Measurements from ENCODE around the gene SH3BP2. TPM values are rescaled to one million over a fixed set of nuclear protein-coding genes. Genes with fewer than 3 reads are reported as not detected.
A peak's percentile ranks its signal among the peaks of the same experiment; 100 is the strongest.

SH3BP2 gene
- total RNA-seq, 5 donors from 2014 or later (not counting 1 experiment from before 2014, with no cell fraction given): 44.0 to 68.2 (median 49.7) TPM

GRCh38 chr4:2755821-2756690, 36.8 kb upstream of the SH3BP2 start, which contains the start of gene TNIP2:
Gene TNIP2, minus strand, starts transcription at chr4:2756336. Its CDS starts 47 bp downstream, at chr4:2756289.
- WGBS (ENCODE audit: insufficient coverage): under 1% methylated on average over 60 of the region's 96 CpGs
- no peaks in the 10 kb centered on the region for H3K9me3 ChIP-seq
- DNase-seq (peak; percentile 44 to 87 (median 68)), ATAC-seq (replicated peaks in 1 of 4) (peak; percentile 81 to 85 (median 83))
- peaks cover 7 to 31% of the 10 kb centered on the region in 2 experiments for H3K4me1 ChIP-seq (ENCODE audit: control insufficient read depth in 1 of 2, extremely low read depth in 1 of 2, insufficient read depth in 2 of 2, low read length in 2 of 2)
- H3K9me3 Mint-ChIP-seq: no peaks in the 10 kb centered on the region
- peak within 1 kb of the TSS; percentile 64 to 65 for H3K4me3 ChIP-seq (ENCODE audit: control insufficient read depth in 1 of 2, extremely low read depth in 1 of 2, low read length in 1 of 2)
- no peaks in the 10 kb centered on the region for H3K27me3 Mint-ChIP-seq
- H3K27ac Mint-ChIP-seq: peak within 1 kb of the TSS; percentile 71 to 82
- H3K36me3 ChIP-seq (ENCODE audit: control insufficient read depth in 2 of 2, extremely low read depth in 1 of 2, insufficient read depth in 1 of 2, low read length in 1 of 2): peaks cover 3 to 14% of the 10 kb centered on the region in 2 donors
- ChIA-PET POLR2A (no interaction called here), CTCF (interaction anchor here (0.6 to 0.9 kb wide), 5 partner anchors 15 to 619 kb away, joined by 3 read pairs; no protein-coding TSS in a partner anchor)
- peak within 1 kb of the TSS; percentile 67 to 86 (median 77) for H3K4me3 Mint-ChIP-seq
- H3K27me3 ChIP-seq (replicated peaks in 1 of 2; ENCODE audit: control insufficient read depth in 2 of 2, extremely low read depth in 1 of 2, insufficient read depth in 2 of 2, low read length in 1 of 2): no peaks in the 10 kb centered on the region
- H3K4me1 Mint-ChIP-seq: peaks cover 17 to 36% (median 32%) of the 10 kb centered on the region in 3 donors
- H3K27ac ChIP-seq (ENCODE audit: low read length): peak within 1 kb of the TSS; percentile 38
- H3K36me3 Mint-ChIP-seq: no peaks in the 10 kb centered on the region

- no peaks in the 10 kb centered on the region for H3K27me3 ChIP-seq (replicated peaks in 1 of 2; ENCODE audit: control insufficient read depth in 2 of 2, extremely low read depth in 1 of 2, insufficient read depth in 2 of 2, low read length in 1 of 2)
- no peak for ATAC-seq (replicated peaks in 1 of 4)
- no peaks in the 10 kb centered on the region for H3K9me3 ChIP-seq
- Mint-ChIP-seq H3K4me1 (peaks cover 17 to 32% (median 30%) of the 10 kb centered on the region in 3 donors), H3K4me3 (peak overlapping the region; percentile 67 to 77 (median 74)), H3K27ac (peak overlapping the region; percentile 71 to 74), H3K36me3 (no peaks in the 10 kb centered on the region), H3K9me3 (no peaks in the 10 kb centered on the region), H3K27me3 (no peaks in the 10 kb centered on the region)
- ChIA-PET CTCF (interaction anchor here (0.6 to 0.9 kb wide), 3 partner anchors 14 to 164 kb away, joined by 3 read pairs; no protein-coding TSS in a partner anchor), POLR2A (interaction anchor here in 1 of 2 donors (0.6 kb wide), 1 partner anchor 38 kb away, joined by 4 read pairs; no protein-coding TSS in a partner anchor)
- DNase-seq: peak in 1 of 35 experiments; percentile 8
- WGBS (ENCODE audit: insufficient coverage): 63% methylated on average over 20 of the region's 25 CpGs
- H3K27ac ChIP-seq (ENCODE audit: low read length): peak overlapping the region; percentile 38
- H3K4me1 ChIP-seq (ENCODE audit: control insufficient read depth in 1 of 2, extremely low read depth in 1 of 2, insufficient read depth in 2 of 2, low read length in 2 of 2): peaks cover 7 to 36% of the 10 kb centered on the region in 2 experiments
- peak overlapping the region; percentile 42 to 46 for H3K4me3 ChIP-seq (ENCODE audit: control insufficient read depth in 1 of 2, extremely low read depth in 1 of 2, low read length in 1 of 2)
- peaks cover 3 to 14% of the 10 kb centered on the region in 2 donors for H3K36me3 ChIP-seq (ENCODE audit: control insufficient read depth in 2 of 2, extremely low read depth in 1 of 2, insufficient read depth in 1 of 2, low read length in 1 of 2)
Observed at GRCh38 chr4:2756691-2757350, 36.1 kb upstream of the SH3BP2 start.

GRCh38 chr4:2757426-2757825, 35.5 kb upstream of the SH3BP2 start:
- Mint-ChIP-seq H3K27ac (peak overlapping the region; percentile 50 to 74), H3K36me3 (no peaks in the 10 kb centered on the region), H3K9me3 (no peaks in the 10 kb centered on the region), H3K4me1 (peaks cover 17 to 27% (median 24%) of the 10 kb centered on the region in 3 donors), H3K4me3 (peak overlapping the region; percentile 67 to 77 (median 71)), H3K27me3 (no peaks in the 10 kb centered on the region)
- H3K27ac ChIP-seq (ENCODE audit: low read length): no peak overlapping the region
- POLR2A ChIA-PET: interaction anchor here in 1 of 2 donors (0.6 kb wide), 1 partner anchor 39 kb away, joined by 4 read pairs; no protein-coding TSS in a partner anchor
- WGBS (ENCODE audit: insufficient coverage): 100% methylated on average over 3 of the region's 3 CpGs
- no peak for ATAC-seq (replicated peaks in 1 of 4)
- peaks cover 7 to 31% of the 10 kb centered on the region in 2 experiments for H3K4me1 ChIP-seq (ENCODE audit: control insufficient read depth in 1 of 2, extremely low read depth in 1 of 2, insufficient read depth in 2 of 2, low read length in 2 of 2)
- peaks cover 3 to 10% of the 10 kb centered on the region in 2 donors for H3K36me3 ChIP-seq (ENCODE audit: control insufficient read depth in 2 of 2, extremely low read depth in 1 of 2, insufficient read depth in 1 of 2, low read length in 1 of 2)
- CTCF ChIA-PET: no interaction called here
- H3K27me3 ChIP-seq (replicated peaks in 1 of 2; ENCODE audit: control insufficient read depth in 2 of 2, extremely low read depth in 1 of 2, insufficient read depth in 2 of 2, low read length in 1 of 2): no peaks in the 10 kb centered on the region
- no peak overlapping the region for H3K4me3 ChIP-seq (ENCODE audit: control insufficient read depth in 1 of 2, extremely low read depth in 1 of 2, low read length in 1 of 2)
- no peaks in the 10 kb centered on the region for H3K9me3 ChIP-seq
- DNase-seq: no peak

GRCh38 chr4:2761035-2761923, 31.6 kb upstream of the SH3BP2 start:
- peaks cover 0 to 11% (median 8%) of the 10 kb centered on the region in 3 donors for H3K4me1 Mint-ChIP-seq
- Histone ChIP-seq H3K9me3 (no peaks in the 10 kb centered on the region), H3K4me3 (ENCODE audit: control insufficient read depth in 1 of 2, extremely low read depth in 1 of 2, low read length in 1 of 2) (no peak overlapping the region), H3K4me1 (ENCODE audit: control insufficient read depth in 1 of 2, extremely low read depth in 1 of 2, insufficient read depth in 2 of 2, low read length in 2 of 2) (peaks cover 0 to 22% of the 10 kb centered on the region in 2 experiments), H3K27me3 (replicated peaks in 1 of 2; ENCODE audit: control insufficient read depth in 2 of 2, extremely low read depth in 1 of 2, insufficient read depth in 2 of 2, low read length in 1 of 2) (no peaks in the 10 kb centered on the region), H3K36me3 (ENCODE audit: control insufficient read depth in 2 of 2, extremely low read depth in 1 of 2, insufficient read depth in 1 of 2, low read length in 1 of 2) (no peaks in the 10 kb centered on the region), H3K27ac (ENCODE audit: low read length) (no peak overlapping the region)
- DNase-seq (no peak), ATAC-seq (replicated peaks in 1 of 4) (no peak)
- ChIA-PET CTCF (interaction anchor here in 1 of 2 donors (0.6 kb wide), 1 partner anchor 48 kb away, joined by 3 read pairs; no protein-coding TSS in a partner anchor), POLR2A (no interaction called here)
- H3K27me3 Mint-ChIP-seq: no peaks in the 10 kb centered on the region
- no peak overlapping the region for H3K4me3 Mint-ChIP-seq
- peak overlapping the region in 1 of 2 donors; percentile 29 for H3K27ac Mint-ChIP-seq
- 69% methylated on average over 9 of the region's 14 CpGs for WGBS (ENCODE audit: insufficient coverage)
- no peaks in the 10 kb centered on the region for H3K9me3 Mint-ChIP-seq
- H3K36me3 Mint-ChIP-seq: no peaks in the 10 kb centered on the region

- Histone ChIP-seq H3K4me3 (ENCODE audit: control insufficient read depth in 1 of 2, extremely low read depth in 1 of 2, low read length in 1 of 2) (no peak overlapping the region), H3K4me1 (ENCODE audit: control insufficient read depth in 1 of 2, extremely low read depth in 1 of 2, insufficient read depth in 2 of 2, low read length in 2 of 2) (peaks cover 0 to 16% of the 10 kb centered on the region in 2 experiments), H3K27me3 (replicated peaks in 1 of 2; ENCODE audit: control insufficient read depth in 2 of 2, extremely low read depth in 1 of 2, insufficient read depth in 2 of 2, low read length in 1 of 2) (no peaks in the 10 kb centered on the region), H3K9me3 (no peaks in the 10 kb centered on the region), H3K36me3 (ENCODE audit: control insufficient read depth in 2 of 2, extremely low read depth in 1 of 2, insufficient read depth in 1 of 2, low read length in 1 of 2) (no peaks in the 10 kb centered on the region), H3K27ac (ENCODE audit: low read length) (no peak overlapping the region)
- CTCF ChIA-PET: no interaction called here
- Mint-ChIP-seq H3K27me3 (no peaks in the 10 kb centered on the region), H3K4me1 (peaks cover 0 to 6% (median 6%) of the 10 kb centered on the region in 3 donors), H3K9me3 (no peaks in the 10 kb centered on the region), H3K4me3 (no peak overlapping the region), H3K36me3 (no peaks in the 10 kb centered on the region), H3K27ac (no peak overlapping the region)
- DNase-seq: no peak
- POLR2A ChIA-PET: interaction anchor here in 1 of 2 donors (0.7 kb wide), 1 partner anchor 15 kb away, joined by 3 read pairs; no protein-coding TSS in a partner anchor
- WGBS (ENCODE audit: insufficient coverage): 75% methylated on average over 5 of the region's 5 CpGs
- no peak for ATAC-seq (replicated peaks in 1 of 4)
Observed at GRCh38 chr4:2762048-2762447, 30.8 kb upstream of the SH3BP2 start.

All from T-cell (primary cell).